GM12875 (cell line): Measurements from ENCODE around the gene CCNDBP1.

ENCODE experiments used
- H3K4me3 ChIP-seq: one replicate; pipeline ENCODE4 v1.5.1; 2011; ENCODE audit warnings: low read depth, low read length, control low read depth
- TF ChIP-seq, protein P1 (sequence below): IDR thresholded peaks from 2 replicates; pipeline ENCODE4 v1.5.1; 2011; ENCODE audit warnings: low read depth, mild to moderate bottlenecking, control low read depth, inconsistent platforms, low read length, moderate library complexity, borderline replicate concordance; ENCODE audit not compliant: insufficient read depth

Gene CCNDBP1

DNA sequence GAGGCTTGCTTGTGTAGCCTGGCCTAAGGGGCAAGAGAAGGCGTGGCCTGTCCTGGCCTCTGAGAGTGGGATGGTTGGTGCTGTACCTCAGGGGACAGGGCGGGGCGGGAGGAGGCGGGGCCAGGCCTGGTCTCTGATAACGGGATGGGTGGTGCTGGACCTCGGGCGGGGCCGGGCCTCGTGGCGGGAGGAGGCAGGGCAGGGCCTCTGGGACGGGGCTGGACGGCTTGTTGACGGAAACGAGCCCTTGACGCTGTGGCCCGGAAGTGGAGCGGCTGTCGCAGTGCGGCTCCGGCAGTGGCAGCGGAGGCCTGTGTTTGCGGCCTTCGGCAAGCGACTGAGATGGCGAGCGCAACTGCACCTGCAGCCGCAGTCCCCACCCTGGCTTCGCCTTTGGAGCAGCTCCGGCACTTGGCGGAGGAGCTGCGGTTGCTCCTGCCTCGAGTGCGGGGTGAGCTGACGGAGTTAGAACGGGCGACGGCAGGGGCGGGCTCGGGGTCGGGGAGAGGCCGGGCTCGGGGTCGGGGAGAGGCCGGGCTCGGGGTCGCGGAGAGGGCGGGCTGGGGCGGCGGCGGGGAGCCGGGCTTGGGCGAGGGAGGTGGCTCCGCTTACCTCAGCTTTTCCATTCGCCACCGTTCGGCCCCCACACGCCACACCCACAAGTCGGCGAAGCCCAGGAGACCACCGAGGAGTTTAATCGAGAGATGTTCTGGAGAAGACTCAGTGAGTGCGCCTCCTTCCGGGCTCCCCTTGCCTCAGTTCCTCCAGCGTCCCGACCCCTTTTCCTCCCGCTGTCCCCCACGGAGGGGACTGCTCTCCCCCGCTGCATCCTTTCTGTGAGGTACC lies at the start of gene CCNDBP1:
Gene CCNDBP1, plus strand, starts transcription at position 247 of the 846 bp plus-strand sequence. Its CDS starts 96 bp downstream, at position 343.
- TF ChIP-seq, protein P1, sequence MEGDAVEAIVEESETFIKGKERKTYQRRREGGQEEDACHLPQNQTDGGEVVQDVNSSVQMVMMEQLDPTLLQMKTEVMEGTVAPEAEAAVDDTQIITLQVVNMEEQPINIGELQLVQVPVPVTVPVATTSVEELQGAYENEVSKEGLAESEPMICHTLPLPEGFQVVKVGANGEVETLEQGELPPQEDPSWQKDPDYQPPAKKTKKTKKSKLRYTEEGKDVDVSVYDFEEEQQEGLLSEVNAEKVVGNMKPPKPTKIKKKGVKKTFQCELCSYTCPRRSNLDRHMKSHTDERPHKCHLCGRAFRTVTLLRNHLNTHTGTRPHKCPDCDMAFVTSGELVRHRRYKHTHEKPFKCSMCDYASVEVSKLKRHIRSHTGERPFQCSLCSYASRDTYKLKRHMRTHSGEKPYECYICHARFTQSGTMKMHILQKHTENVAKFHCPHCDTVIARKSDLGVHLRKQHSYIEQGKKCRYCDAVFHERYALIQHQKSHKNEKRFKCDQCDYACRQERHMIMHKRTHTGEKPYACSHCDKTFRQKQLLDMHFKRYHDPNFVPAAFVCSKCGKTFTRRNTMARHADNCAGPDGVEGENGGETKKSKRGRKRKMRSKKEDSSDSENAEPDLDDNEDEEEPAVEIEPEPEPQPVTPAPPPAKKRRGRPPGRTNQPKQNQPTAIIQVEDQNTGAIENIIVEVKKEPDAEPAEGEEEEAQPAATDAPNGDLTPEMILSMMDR, result peak; percentile 51
- H3K4me3 ChIP-seq, result peak within 1 kb of the TSS; percentile 64

DNA sequence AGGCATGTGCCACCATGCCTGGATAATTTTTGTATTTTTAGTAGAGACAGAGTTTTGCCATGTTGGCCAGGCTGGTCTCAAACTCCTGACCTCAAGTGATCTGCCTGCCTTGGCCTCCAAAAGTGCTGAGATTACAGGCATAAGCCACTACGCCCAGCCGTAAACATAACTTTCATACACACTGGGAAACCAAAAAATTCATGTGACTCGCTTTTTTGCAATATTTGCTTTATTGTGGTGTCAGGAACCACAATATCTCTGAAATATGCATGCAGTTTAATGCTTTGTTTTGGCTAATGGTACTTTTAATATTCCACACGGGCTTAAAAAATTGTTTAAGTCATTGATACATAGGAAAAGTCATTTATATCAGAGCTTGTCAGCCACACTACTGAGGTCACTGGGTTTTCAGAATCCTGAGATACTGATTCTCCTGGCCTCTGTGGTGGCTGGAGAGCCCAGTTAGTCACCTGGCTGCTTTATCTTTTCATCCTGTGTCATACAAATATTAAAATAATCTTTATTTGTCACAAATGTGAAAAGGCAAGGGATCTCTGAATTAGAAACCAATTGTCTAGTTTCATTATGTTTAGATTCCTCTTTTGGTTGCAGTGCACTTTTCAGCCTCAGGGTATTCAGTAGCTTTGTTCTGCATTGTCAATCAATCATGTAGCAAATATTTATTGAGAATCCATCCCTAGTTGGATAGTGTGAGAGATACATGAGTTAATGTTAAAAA lies 41.8 kb upstream of the CCNDBP1 start:
- TF ChIP-seq, protein P1, result 0 out of 2 replicates have a peak, but pooled peaks have one; percentile 9

GRCh38 chr15:43144512-43144911 lies 40.7 kb upstream of the CCNDBP1 start:
- TF ChIP-seq, protein P1, result no peak
- H3K4me3 ChIP-seq, result no peak overlapping the region

More for the DNA sequence above, 41.8 kb upstream of the CCNDBP1 start:
- no peak overlapping the region for H3K4me3 ChIP-seq

DNA sequence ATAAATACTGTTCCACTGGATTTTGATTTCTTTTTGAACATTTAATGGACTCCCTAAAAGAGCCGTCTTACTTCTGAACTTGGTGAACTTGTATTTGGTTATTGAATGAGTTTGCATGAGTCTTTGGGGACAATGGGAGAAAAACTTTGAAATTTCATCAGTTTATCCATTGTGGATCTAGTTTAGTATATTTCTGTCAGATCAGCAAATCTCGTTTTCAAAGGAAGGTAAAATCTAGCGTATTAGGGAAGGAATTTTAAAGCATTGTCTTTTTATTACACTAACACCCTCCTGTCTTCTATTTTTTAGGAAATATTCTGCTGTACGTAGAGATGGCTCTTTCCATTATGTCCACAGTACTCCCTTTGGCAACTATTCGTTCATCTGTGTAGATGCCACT lies 39.0 kb upstream of the CCNDBP1 start:
- H3K4me3 ChIP-seq, result no peak overlapping the region
- TF ChIP-seq, protein P1, result no peak

GRCh38 chr15:43150191-43150929 lies 34.8 kb upstream of the CCNDBP1 start:
- TF ChIP-seq, protein P1, result no peak
- H3K4me3 ChIP-seq, result no peak overlapping the region

GRCh38 chr15:43151688-43152087 lies 33.5 kb upstream of the CCNDBP1 start:
- H3K4me3 ChIP-seq, result no peak overlapping the region
- TF ChIP-seq, protein P1, result no peak
